Glomerular endothelial cell (primary cell): ENCODE data around the gene FBXW8. TPM values are rescaled to one million over a fixed set of nuclear protein-coding genes. Genes with fewer than 3 reads are reported as not detected.
"Not testable (repeated sequence)": the region's sequence is repeated elsewhere in the genome, so short reads cannot be mapped to it uniquely, and the experiment has no call there.

ENCODE experiments used
- DNase-seq: peaks from one replicate; pipeline ENCODE4 v3.0.0-alpha.2; 2011; ENCODE audit warnings: low read depth, low spot score; ENCODE audit errors: extremely low read depth
- total RNA-seq: library from RNA; depleted of rRNA; stranded (reverse); fragments of >200 nt; gene quantifications from 2 replicates; pipeline ENCODE4 v1.2.3, GENCODE V29; 2015

FBXW8 gene
- total RNA-seq, 1 donor from 2014 or later = 26.8 TPM

- DNase-seq = no peak
Measured at GRCh38 chr12:117049295-117049694, 138.5 kb downstream of the FBXW8 start.

DNA sequence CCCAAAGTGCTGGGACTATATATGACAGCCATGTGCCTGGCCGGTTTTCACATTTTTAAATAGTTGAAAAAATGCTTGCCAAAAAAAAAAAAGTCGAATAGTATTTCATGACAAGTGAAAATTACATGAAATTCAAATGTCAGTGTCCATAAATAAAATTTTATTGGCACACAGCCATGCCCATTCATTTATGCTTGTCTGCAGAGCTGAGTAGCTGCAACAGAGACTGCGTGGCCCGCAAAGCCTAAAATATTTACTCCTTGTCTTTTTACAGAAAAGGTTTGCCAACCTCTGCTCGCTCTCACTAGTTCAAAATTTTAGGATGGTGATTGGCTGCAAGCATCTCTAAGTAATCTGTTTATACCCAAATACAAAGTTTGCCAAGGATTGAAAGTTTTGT, 139.3 kb downstream of the FBXW8 start:
- no peak for DNase-seq

GRCh38 chr12:117051380-117051779, 140.6 kb downstream of the FBXW8 start:
- no peak for DNase-seq

DNA sequence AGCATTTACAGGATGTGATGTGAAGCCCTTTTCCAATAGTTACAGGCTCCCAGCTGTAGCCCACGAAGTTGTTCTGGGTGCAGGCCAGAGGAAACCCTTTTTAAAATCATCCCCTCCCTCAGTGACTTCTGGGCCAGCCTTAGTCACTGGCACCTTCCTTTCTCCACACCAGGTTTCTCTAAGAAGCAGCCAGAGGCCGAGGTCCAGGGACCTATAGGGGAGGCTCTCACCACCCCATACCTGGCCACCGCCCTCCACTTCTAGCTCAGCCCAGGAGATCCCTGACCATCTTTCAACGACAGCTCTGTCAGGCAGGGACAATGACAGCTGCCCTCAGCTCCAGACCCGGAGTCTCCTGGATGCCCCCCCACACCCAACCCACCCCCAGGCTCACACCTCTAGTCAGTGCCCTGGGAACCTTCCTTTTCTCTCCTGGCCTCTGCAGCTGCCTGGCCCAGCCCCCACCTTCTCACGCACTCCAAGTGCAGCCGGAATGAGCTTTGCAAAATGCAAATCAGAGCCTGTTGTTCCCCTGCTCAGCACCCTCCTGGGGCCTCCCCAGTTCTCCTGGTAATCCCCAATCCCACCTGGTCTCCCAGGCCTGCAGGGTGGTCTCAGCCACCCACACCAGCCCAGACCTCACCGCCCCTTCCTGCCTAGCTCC, 141.8 kb downstream of the FBXW8 start:
- no peak for DNase-seq

DNA sequence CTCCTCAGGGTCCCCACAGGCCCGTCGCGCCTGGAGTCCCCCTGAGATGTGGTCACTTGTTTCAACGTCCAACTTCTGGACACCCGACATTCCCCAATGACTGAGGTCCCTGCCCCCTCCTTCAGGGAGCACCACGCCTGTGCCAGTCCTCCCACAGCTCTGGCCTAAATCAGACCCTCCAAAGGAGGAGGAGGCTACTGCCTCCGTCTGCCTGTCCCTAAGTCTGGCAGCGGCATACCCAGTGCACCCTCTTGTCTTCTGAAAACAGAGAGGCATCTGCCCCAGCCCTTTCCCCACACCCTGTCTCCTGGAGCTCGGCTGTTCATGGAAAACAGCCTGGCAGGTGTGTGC, 142.3 kb downstream of the FBXW8 start:
- DNase-seq = no peak

DNA sequence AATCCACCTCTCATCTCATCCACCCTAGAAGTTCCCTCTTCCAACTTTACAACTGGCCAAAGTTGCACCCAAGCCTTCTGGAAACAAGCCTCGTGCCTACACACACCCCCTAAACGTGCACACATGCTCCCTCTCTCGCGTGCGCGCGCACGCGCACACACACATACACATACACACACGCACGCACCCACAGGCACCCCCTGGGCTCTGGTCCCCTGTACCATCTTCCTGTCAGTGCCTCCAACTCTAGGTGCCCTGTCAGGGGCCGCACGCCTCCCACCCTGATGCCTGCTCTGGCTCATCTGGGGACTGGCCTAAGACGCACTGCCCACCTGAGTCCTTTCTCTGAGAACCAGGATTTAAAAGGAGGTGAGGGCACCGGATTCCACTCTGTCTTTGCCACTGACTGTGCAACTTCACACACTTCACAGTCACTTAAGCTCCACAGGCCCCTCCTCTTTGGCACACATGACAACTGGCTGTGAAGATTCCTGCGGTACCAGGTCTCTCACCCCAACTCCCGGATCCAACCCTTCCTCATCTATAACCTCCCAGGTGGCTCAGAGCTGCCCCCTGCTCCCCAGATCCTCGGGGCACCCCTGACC, 142.9 kb downstream of the FBXW8 start:
- no peak for DNase-seq

GRCh38 chr12:117054279-117054678, 143.5 kb downstream of the FBXW8 start:
- no peak for DNase-seq

GRCh38 chr12:117057626-117058025, 146.9 kb downstream of the FBXW8 start:
- not testable (repeated sequence) for DNase-seq

DNA sequence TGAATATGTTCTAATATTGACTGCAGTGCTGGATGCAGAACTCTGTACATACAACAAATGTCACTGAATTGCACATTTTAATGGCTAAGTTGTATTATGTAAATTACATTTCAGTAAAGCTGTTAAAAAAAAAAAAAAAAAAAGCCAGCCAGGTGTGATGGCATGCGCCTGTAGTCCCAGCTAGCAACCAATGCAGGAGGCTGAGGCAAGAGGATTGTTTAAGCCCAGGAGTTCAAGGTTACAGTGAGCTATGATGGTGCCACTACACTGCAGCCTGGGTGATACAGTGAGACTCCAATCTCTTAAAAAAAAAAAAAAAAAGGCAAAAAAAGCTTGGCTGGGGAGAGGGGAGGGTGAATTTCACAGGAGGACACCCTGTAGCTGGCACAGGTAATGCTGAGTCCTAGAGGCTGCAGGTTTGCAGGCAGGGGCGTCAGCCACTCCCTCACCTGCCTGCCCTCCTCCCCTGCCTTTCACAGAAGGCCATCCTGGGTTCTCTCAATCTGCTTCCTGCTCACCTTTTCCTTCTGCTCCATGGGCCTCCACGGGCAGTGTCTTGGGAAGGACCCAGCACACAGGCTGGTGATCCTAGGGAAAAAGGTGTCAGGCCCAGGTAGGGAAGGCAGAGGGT, 147.8 kb downstream of the FBXW8 start:
- no peak for DNase-seq

DNA sequence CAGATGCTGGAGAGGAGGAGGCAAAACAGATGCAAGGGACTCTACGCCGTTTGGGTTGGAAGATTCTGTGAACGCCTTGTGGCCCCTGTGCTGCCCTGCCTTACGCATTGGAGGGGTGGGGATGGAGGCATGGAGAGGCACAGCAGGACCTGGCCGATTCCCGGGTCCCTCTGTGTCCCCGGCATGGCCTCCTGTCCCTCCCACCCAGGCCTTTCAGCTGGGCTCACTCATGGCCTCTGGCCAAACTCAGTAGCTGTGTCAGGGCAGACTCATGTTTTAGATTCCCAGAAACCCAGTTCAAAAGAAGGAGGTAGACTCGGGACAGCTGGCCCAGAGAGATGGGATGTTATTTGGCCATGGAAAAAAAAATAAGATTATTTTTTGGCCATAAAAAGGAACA, 148.4 kb downstream of the FBXW8 start:
- DNase-seq = no peak

GRCh38 chr12:117060246-117060928, 149.6 kb downstream of the FBXW8 start:
- no peak for DNase-seq

- DNase-seq = no peak
Measured at GRCh38 chr12:117060929-117061305, 150.2 kb downstream of the FBXW8 start.

DNA sequence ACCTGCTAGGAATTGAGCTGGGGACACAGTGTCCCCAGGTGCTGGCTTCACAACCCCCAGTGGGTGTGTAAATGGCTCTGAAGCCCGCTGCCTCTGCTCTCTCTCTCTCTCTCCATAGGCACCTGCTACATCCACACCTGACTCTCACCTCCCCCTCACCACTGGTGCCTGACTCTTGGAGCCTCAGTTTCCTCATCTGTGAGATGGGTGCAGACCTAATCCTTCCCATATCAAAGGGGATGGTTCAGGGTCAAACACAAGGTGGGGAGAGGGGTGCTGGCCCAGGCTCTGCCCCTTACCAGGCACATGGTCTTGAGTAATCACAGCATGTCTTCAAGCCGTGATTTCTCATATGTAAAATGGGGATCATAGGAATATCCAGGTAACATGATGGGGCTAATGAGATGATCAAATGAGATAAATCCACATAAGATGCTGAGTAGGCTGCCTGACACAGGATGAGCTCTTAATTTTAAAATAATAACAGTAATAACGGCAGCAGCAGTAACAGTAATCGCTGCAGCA, 150.9 kb downstream of the FBXW8 start:
- no peak for DNase-seq

DNA sequence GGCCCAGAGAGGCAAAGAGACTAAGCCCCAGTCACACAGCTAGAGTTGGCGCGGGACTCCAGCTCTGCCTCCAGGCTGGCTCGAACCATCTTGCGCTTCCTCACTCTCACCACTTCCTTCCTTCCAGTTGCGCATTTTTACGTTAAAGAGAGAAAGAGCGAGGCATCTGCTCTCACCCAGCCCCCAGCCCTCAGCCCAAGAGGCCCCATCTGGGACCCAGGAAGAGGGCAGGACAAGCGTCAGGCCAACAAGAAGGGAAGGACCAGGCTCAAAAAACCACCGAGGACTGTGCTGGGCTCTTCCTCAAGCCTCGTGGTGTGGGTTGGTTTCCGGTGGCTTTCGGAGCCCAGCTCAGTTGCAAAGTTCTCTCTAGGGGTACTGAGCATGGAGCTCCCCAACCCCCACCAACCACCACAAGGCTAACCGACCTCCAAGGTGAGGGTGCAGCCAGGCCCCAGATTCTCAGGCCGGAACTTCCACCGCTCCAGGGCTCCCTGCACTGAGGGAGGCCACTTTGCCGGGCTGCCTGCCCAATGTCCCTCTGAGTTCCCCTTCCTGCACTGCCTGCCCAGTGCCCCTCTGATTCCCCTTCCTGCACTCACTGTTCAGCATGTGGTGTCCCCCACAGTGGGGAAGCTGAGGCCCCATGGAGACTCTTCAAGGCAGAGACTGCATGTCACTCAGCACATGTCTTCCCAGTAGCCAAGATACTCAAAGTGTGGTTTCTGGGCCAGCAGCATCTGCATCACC, 152.6 kb downstream of the FBXW8 start:
- DNase-seq = no peak

DNA sequence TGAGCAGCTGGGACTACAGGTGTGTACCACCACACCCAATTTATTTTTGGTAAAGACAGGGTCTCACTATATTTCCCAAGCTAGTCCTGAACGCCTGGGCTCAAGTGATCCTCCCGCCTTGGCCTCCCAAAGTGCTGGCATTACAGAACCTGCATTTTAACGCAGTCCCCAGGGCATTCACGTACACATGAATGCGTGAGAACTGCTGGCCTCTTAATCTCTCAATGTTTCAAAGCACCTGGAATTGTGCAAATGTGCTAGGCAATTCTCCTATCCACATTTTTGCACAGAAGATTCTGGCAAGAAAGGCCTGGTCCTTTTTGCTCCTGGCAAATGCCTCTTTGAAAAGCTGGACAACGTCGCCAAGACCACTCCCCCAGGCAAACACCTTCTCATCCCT, 153.3 kb downstream of the FBXW8 start:
- no peak for DNase-seq

GRCh38 chr12:117064596-117064995, 153.8 kb downstream of the FBXW8 start:
- DNase-seq = no peak

DNA sequence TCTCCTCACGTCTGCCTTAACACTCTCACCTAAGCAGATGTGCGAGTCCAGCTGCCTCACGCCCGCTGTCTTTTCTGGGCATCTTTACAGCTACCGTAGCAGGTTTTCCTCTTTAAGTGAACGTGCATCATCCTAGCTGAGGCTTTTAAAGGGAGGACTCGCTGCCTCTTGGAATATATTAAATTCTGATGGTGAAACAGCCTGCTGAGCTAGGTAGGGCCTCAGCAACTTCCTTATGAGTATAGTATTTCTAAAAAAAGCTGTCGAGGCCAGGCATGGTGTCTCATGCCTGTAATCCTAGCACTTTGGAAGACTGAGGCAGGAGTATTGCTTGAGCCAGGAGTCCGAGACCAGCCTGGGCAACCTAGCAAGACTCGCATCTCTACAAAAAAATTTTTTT, 156.3 kb downstream of the FBXW8 start:
- DNase-seq = no peak

DNA sequence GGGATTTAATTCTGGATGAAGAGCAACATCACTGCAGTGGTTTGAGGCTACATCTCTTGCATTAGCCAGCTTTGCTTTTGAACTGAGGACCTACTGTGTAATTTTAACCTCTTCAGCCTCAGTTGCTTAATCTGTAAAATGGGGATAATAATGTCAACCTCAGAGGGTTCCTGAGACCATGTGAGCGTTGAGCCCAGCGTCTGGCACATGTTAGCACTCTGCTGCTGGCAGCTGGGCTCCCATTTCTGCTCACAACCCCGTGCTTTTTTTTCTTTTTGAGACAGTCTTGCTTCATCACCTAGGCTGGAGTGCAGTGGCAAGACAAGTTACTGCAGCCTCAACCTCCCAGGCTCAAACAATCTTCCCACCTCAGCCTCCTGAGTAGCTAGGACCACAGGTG, 156.9 kb downstream of the FBXW8 start:
- no peak for DNase-seq

GRCh38 chr12:117068492-117068891, 157.7 kb downstream of the FBXW8 start:
- DNase-seq = no peak

DNA sequence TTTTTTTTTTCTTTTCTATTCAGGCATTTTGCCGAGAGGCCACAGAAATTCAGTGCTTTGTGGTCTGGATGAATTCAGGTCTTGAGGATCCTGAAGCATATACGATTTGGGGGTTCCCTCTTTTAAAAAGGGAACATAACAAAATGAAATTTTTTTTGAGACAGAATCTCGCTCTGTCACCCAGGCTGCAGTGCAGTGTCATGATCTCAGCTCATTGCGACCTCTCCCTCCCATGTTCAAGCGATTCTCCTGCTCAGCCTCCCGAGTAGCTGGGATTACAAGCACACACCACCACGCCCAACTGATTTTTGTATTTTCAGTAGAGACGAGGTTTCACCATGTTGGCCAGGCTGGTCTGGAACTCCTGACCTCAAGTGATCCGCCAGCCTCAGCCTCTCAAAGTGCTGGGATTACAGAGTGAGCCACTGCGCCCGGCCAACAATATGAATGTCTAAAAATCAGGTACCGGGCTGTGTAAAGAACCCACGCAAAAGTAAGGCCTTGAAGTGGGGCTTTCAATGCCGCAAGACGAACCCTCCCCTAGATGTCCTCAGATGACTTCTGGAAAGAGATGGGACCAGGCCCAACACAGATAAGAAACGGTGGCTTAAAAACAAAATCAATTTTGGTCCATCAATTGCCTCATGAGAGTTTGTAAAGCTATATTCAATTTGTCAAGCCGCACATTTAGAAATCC, 158.5 kb downstream of the FBXW8 start:
- DNase-seq = no peak
